WTC11 (cell line): ENCODE results near the gene RSPH1. TPM values are rescaled to one million over a fixed set of nuclear protein-coding genes. Genes with fewer than 3 reads are reported as not detected.

Experiments
- ATAC-seq: fragments of 200-7000 bp; cut with Tn5 transposase; 2 replicates; pipeline ENCODE4 v1.10.0; 2021; ENCODE audit warnings: mild to moderate bottlenecking, moderate library complexity
- CTCF ChIA-PET: fragments of 300-600 bp; sonication (Branson Sonifier 250); formaldehyde crosslinking; loops from one replicate; lab custom pipeline; 2021; ENCODE audit warnings: antibody characterized with exemption; lab: Charles Lee
- POLR2A ChIA-PET: fragments of 350-600 bp; sonication (Branson Sonifier 250); formaldehyde crosslinking; loops from one replicate; lab custom pipeline; 2021; ENCODE audit warnings: antibody characterized with exemption; lab: Charles Lee
- DNase-seq: peaks from one replicate; pipeline ENCODE4 v3.0.0; 2021; ENCODE audit warnings: low spot score
- H3K27ac Mint-ChIP-seq: 2 replicates; pipeline ENCODE4 v1.8.0; 2021; ENCODE audit warnings: mixed read lengths
- H3K27me3 Mint-ChIP-seq: 2 replicates; pipeline ENCODE4 v1.8.0; 2021; ENCODE audit warnings: low read depth, mild to moderate bottlenecking, moderate library complexity, mixed read lengths
- H3K36me3 Mint-ChIP-seq: 2 replicates; pipeline ENCODE4 v1.8.0; 2021; ENCODE audit warnings: mixed read lengths
- H3K4me1 Mint-ChIP-seq: 2 replicates; pipeline ENCODE4 v1.8.0; 2022; ENCODE audit warnings: mixed read lengths
- H3K4me3 Mint-ChIP-seq: 2 replicates; pipeline ENCODE4 v1.8.0; 2021; ENCODE audit warnings: mild to moderate bottlenecking, moderate library complexity, mixed read lengths
- H3K9me3 Mint-ChIP-seq: 2 replicates; pipeline ENCODE4 v1.8.0; 2021; ENCODE audit warnings: mixed read lengths
- ATF1 ChIP-seq: sonication (generic); formaldehyde crosslinking; IDR thresholded peaks from 2 replicates; pipeline ENCODE4 v1.8.1; 2023; ENCODE audit warnings: mild to moderate bottlenecking, moderate library complexity, missing genetic modification reagents
- ATF3 ChIP-seq: sonication (generic); formaldehyde crosslinking; conservative IDR thresholded peaks from 2 replicates; pipeline ENCODE4 v1.8.1; 2022; ENCODE audit warnings: mild to moderate bottlenecking, missing genetic modification reagents
- CREB1 ChIP-seq: sonication (generic); formaldehyde crosslinking; IDR thresholded peaks from 2 replicates; pipeline ENCODE4 v1.8.0; 2023; ENCODE audit warnings: mild to moderate bottlenecking, missing genetic modification reagents
- ERG ChIP-seq: fragments of 250-450 bp; sonication (Bioruptor Pico); IDR thresholded peaks from 2 replicates; pipeline ENCODE4 v1.8.0; 2021; ENCODE audit warnings: mild to moderate bottlenecking
- ETV6 ChIP-seq: sonication (generic); formaldehyde crosslinking; IDR thresholded peaks from 2 replicates; pipeline ENCODE4 v1.8.1; 2022; ENCODE audit warnings: mild to moderate bottlenecking, missing genetic modification reagents
- FOXJ3 ChIP-seq: sonication (generic); formaldehyde crosslinking; IDR thresholded peaks from 2 replicates; pipeline ENCODE4 v1.9.0; 2021; ENCODE audit warnings: missing genetic modification reagents, mild to moderate bottlenecking, borderline replicate concordance
- FOXK1 ChIP-seq: sonication (generic); formaldehyde crosslinking; IDR thresholded peaks from 2 replicates; pipeline ENCODE4 v1.8.0; 2022; ENCODE audit warnings: mild to moderate bottlenecking, moderate library complexity, missing genetic modification reagents
- GRHL2 ChIP-seq: fragments of 250-450 bp; sonication (Bioruptor Pico); IDR thresholded peaks from 2 replicates; pipeline ENCODE4 v1.8.0; 2022; ENCODE audit warnings: mild to moderate bottlenecking, moderate library complexity; ENCODE audit not compliant: insufficient replicate concordance, severe bottlenecking
- KAT7 ChIP-seq: sonication (generic); formaldehyde crosslinking; IDR thresholded peaks from 2 replicates; pipeline ENCODE4 v1.8.1; 2023; ENCODE audit warnings: missing genetic modification reagents, mild to moderate bottlenecking, borderline replicate concordance
- MYBL2 ChIP-seq: sonication (generic); formaldehyde crosslinking; IDR thresholded peaks from 2 replicates; pipeline ENCODE4 v1.8.1; 2023; ENCODE audit warnings: mild to moderate bottlenecking, moderate library complexity, missing genetic modification reagents
- NFATC4 ChIP-seq: fragments of 250-450 bp; sonication (Bioruptor Pico); IDR thresholded peaks from 2 replicates; pipeline ENCODE4 v1.9.0; 2021; ENCODE audit warnings: mild to moderate bottlenecking
- NR2C2 ChIP-seq: sonication (generic); formaldehyde crosslinking; IDR thresholded peaks from 2 replicates; pipeline ENCODE4 v1.8.0; 2022; ENCODE audit warnings: mild to moderate bottlenecking, missing genetic modification reagents
- RELA ChIP-seq: sonication (generic); formaldehyde crosslinking; IDR thresholded peaks from 2 replicates; pipeline ENCODE4 v1.8.1; 2022; ENCODE audit warnings: missing genetic modification reagents, mild to moderate bottlenecking, borderline replicate concordance
- SMAD4 ChIP-seq: sonication (generic); formaldehyde crosslinking; IDR thresholded peaks from 2 replicates; pipeline ENCODE4 v1.8.0; 2022; ENCODE audit warnings: mild to moderate bottlenecking, missing genetic modification reagents
- SOX15 ChIP-seq: fragments of 250-450 bp; sonication (Bioruptor Pico); IDR thresholded peaks from 2 replicates; pipeline ENCODE4 v1.9.0; 2021; ENCODE audit warnings: mild to moderate bottlenecking
- TEAD1 ChIP-seq: sonication (generic); formaldehyde crosslinking; IDR thresholded peaks from 2 replicates; pipeline ENCODE4 v1.8.0; 2022; ENCODE audit warnings: mild to moderate bottlenecking, missing genetic modification reagents
- ZNF263 ChIP-seq: sonication (generic); formaldehyde crosslinking; IDR thresholded peaks from 2 replicates; pipeline ENCODE4 v1.8.1; 2022; ENCODE audit warnings: low read depth, mild to moderate bottlenecking, moderate library complexity, missing genetic modification reagents
- ZNF281 ChIP-seq: sonication (generic); formaldehyde crosslinking; IDR thresholded peaks from 2 replicates; pipeline ENCODE4 v1.8.0; 2023; ENCODE audit warnings: mild to moderate bottlenecking, missing genetic modification reagents
- ZNF423 ChIP-seq: fragments of 250-450 bp; sonication (Bioruptor Pico); IDR thresholded peaks from 2 replicates; pipeline ENCODE4 v2.1.2; 2022; ENCODE audit warnings: mild to moderate bottlenecking, moderate library complexity
- total RNA-seq: library from RNA; stranded (reverse); gene quantifications from 3 replicates; pipeline ENCODE4 v1.2.3, GENCODE V29; 2021

The RSPH1 gene
- total RNA-seq, 1 experiment from 2014 or later = 0.11 TPM

GRCh38 chr21:42461881-42462877 lies 33.8 kb downstream of the RSPH1 start:
- DNase-seq (no peak), ATAC-seq (peak; percentile 34)
- CTCF ChIA-PET = interaction anchor here (0.8 to 1.3 kb wide), 4 partner anchors 124 to 203 kb away, joined by 3 read pairs; no protein-coding TSS in a partner anchor
- peaks cover 7% of the 10 kb centered on the region for H3K27me3 Mint-ChIP-seq
- H3K4me1 Mint-ChIP-seq = peaks cover 51% of the 10 kb centered on the region
- peaks cover 22% of the 10 kb centered on the region for H3K9me3 Mint-ChIP-seq
- H3K27ac Mint-ChIP-seq = no peak overlapping the region
- TF ChIP-seq SOX15 (CRISPR knock-in tag) (no peak), TEAD1 (CRISPR knock-in tag) (0 out of 2 replicates have a peak, but pooled peaks have one; percentile 21), ZNF423 (CRISPR knock-in tag) (peak; percentile 75)
- H3K36me3 Mint-ChIP-seq = peaks cover 4% of the 10 kb centered on the region; the same call in 1 of the 2 replicates
- no peak overlapping the region; the same call in 1 of the 2 replicates for H3K4me3 Mint-ChIP-seq
- POLR2A ChIA-PET = interaction anchor here (0.5 kb wide), 1 partner anchor 385 kb away, joined by 4 read pairs; no protein-coding TSS in a partner anchor

- H3K4me3 Mint-ChIP-seq = no peak overlapping the region
- ChIA-PET POLR2A (no interaction called here), CTCF (interaction anchor here (1.3 kb wide), 1 partner anchor 132 kb away, joined by 3 read pairs; no protein-coding TSS in a partner anchor)
- H3K36me3 Mint-ChIP-seq = peaks cover 4% of the 10 kb centered on the region; the same call in 1 of the 2 replicates
- H3K4me1 Mint-ChIP-seq = peaks cover 47% of the 10 kb centered on the region
- peaks cover 22% of the 10 kb centered on the region for H3K9me3 Mint-ChIP-seq
- H3K27me3 Mint-ChIP-seq = peaks cover 7% of the 10 kb centered on the region
- DNase-seq = no peak
- TF ChIP-seq NR2C2 (CRISPR knock-in tag) (no peak), CREB1 (no peak), FOXJ3 (CRISPR knock-in tag) (no peak), RELA (CRISPR knock-in tag) (no peak), ATF1 (CRISPR knock-in tag) (no peak), KAT7 (CRISPR knock-in tag) (no peak), ZNF263 (CRISPR knock-in tag) (no peak), SMAD4 (CRISPR knock-in tag) (no peak), ERG (CRISPR knock-in tag) (no peak), ZNF281 (CRISPR knock-in tag) (no peak), ATF3 (CRISPR knock-in tag) (no peak), TEAD1 (CRISPR knock-in tag) (no peak), NFATC4 (CRISPR knock-in tag) (no peak), GRHL2 (CRISPR knock-in tag) (no peak), FOXK1 (no peak), ETV6 (CRISPR knock-in tag) (no peak), MYBL2 (no peak)
- TF ChIP-seq, all 79 proteins: peak for 0
- ATAC-seq = no peak
- H3K27ac Mint-ChIP-seq = no peak overlapping the region
Observed at GRCh38 chr21:42461185-42461520, 34.9 kb downstream of the RSPH1 start.
